ENCODE data around the gene PPM1A.

The PPM1A gene

DNA sequence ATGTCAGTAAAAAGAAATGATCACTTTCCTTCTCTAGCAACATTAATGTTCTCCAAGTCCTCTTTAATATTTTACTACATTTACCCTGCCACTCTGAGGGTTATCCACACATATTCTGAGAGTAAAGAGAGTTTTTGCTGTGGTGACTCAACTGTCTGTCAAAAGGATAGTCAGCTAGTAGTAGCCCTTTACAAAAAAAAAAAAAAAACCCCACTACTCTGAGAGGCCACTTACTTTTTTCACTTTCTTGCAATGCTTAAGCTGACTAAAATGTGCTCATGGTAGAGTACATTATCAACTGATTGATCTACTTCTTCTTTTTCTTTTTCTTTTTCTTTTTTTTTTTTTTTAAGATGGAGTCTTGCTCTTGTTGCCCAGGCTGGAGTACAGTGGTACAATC, 27.6 kb upstream of the PPM1A start:
- TF ChIP-seq POLR2A (IDR thresholded peaks at IDR 0.05; ENCODE audit: extremely low read depth, insufficient read length), result no peak
- TF ChIP-seq, protein P1, sequence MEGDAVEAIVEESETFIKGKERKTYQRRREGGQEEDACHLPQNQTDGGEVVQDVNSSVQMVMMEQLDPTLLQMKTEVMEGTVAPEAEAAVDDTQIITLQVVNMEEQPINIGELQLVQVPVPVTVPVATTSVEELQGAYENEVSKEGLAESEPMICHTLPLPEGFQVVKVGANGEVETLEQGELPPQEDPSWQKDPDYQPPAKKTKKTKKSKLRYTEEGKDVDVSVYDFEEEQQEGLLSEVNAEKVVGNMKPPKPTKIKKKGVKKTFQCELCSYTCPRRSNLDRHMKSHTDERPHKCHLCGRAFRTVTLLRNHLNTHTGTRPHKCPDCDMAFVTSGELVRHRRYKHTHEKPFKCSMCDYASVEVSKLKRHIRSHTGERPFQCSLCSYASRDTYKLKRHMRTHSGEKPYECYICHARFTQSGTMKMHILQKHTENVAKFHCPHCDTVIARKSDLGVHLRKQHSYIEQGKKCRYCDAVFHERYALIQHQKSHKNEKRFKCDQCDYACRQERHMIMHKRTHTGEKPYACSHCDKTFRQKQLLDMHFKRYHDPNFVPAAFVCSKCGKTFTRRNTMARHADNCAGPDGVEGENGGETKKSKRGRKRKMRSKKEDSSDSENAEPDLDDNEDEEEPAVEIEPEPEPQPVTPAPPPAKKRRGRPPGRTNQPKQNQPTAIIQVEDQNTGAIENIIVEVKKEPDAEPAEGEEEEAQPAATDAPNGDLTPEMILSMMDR (IDR thresholded peaks at IDR 0.05; ENCODE audit: low read depth, low read length), result no peak
- TF ChIP-seq MYC (IDR thresholded peaks at IDR 0.05; ENCODE audit: low read depth, low read length), result no peak
- TF ChIP-seq, protein P2, sequence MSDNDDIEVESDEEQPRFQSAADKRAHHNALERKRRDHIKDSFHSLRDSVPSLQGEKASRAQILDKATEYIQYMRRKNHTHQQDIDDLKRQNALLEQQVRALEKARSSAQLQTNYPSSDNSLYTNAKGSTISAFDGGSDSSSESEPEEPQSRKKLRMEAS (IDR thresholded peaks at IDR 0.05; ENCODE audit: low read depth, low read length), result no peak

GRCh38 chr14:60222820-60223219, 26.2 kb upstream of the PPM1A start:
- TF ChIP-seq POLR2A (IDR thresholded peaks at IDR 0.05; ENCODE audit: extremely low read depth, insufficient read length) (no peak), MYC (IDR thresholded peaks at IDR 0.05; ENCODE audit: low read depth, low read length) (no peak)
- TF ChIP-seq, protein P1 (IDR thresholded peaks at IDR 0.05; ENCODE audit: low read depth, low read length), result no peak
- TF ChIP-seq, protein P2 (IDR thresholded peaks at IDR 0.05; ENCODE audit: low read depth, low read length), result no peak
- DNase-seq (ENCODE audit: low read depth), result no peak
- no peak overlapping the region for H3K4me3 ChIP-seq (ENCODE audit: low read depth, low read length)

More for the DNA sequence above, 27.6 kb upstream of the PPM1A start:
- DNase-seq (ENCODE audit: low read depth), result no peak
- no peak overlapping the region for H3K4me3 ChIP-seq (ENCODE audit: low read depth, low read length)

DNA sequence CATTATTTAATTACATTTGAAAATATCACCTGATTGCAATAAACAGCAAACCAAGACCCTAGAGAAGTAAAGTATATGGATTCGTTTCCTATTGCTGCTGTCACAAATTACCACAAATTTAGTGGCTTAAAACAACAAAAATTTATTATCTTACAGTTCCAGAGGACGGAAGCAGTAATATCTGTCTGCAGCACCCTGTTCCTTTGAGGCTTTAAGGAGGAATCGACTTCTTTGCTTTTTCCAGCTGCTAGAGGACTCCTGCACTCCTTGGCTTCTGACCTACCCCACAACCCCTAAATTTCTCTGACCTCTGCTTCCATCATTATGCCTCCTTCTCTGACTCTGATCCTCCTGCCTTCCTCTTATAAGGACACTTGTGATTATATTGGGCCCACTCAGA, 23.8 kb upstream of the PPM1A start:
- TF ChIP-seq, protein P2 (IDR thresholded peaks at IDR 0.05; ENCODE audit: low read depth, low read length), result no peak
- TF ChIP-seq, protein P1 (IDR thresholded peaks at IDR 0.05; ENCODE audit: low read depth, low read length), result no peak
- TF ChIP-seq POLR2A (IDR thresholded peaks at IDR 0.05; ENCODE audit: extremely low read depth, insufficient read length) (no peak), MYC (IDR thresholded peaks at IDR 0.05; ENCODE audit: low read depth, low read length) (no peak)
- no peak for DNase-seq (ENCODE audit: low read depth)
- no peak overlapping the region for H3K4me3 ChIP-seq (ENCODE audit: low read depth, low read length)

- DNase-seq (ENCODE audit: low read depth), result peak; percentile 44
Measured at GRCh38 chr14:60226298-60226697, 22.7 kb upstream of the PPM1A start.

DNA sequence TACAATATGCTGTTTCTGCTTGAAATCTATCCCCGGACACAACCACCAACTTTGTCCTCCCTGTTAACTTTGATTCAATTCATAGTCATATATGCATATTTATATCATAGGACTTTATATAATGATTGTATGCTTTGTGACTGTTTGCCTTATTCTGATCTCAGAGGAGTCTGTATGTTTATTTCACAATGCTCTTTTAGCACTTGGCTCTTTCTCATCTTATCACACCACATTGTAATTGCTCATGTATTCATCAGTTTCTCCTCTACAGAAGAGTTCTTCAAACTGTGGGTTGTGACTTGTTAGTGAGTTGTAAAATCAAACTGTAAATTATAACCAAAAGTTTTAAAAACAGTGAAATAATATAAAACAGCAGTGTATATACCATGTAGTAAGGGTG, 21.7 kb upstream of the PPM1A start:
- TF ChIP-seq, protein P2 (IDR thresholded peaks at IDR 0.05; ENCODE audit: low read depth, low read length), result no peak
- TF ChIP-seq, protein P1 (IDR thresholded peaks at IDR 0.05; ENCODE audit: low read depth, low read length), result no peak
- no peak for TF ChIP-seq MYC (IDR thresholded peaks at IDR 0.05; ENCODE audit: low read depth, low read length)
- TF ChIP-seq POLR2A (IDR thresholded peaks at IDR 0.05; ENCODE audit: extremely low read depth, insufficient read length), result no peak
- no peak for DNase-seq (ENCODE audit: low read depth)
- no peak overlapping the region for H3K4me3 ChIP-seq (ENCODE audit: low read depth, low read length)

More at GRCh38 chr14:60226298-60226697, 22.7 kb upstream of the PPM1A start:
- no peak overlapping the region for H3K4me3 ChIP-seq (ENCODE audit: low read depth, low read length)
- no peak for TF ChIP-seq MYC (IDR thresholded peaks at IDR 0.05; ENCODE audit: low read depth, low read length)
- TF ChIP-seq, protein P1 (IDR thresholded peaks at IDR 0.05; ENCODE audit: low read depth, low read length), result no peak
- TF ChIP-seq, protein P2 (IDR thresholded peaks at IDR 0.05; ENCODE audit: low read depth, low read length), result no peak
- TF ChIP-seq POLR2A (IDR thresholded peaks at IDR 0.05; ENCODE audit: extremely low read depth, insufficient read length), result no peak

Measured in NB4 (cell line).